T-helper 22 cell (primary cell): ENCODE measurements around the gene BICDL1.

Experiments
- DNase-seq: peaks from one replicate; pipeline ENCODE4 v3.0.0-alpha.2; 2020; ENCODE audit warnings: low read depth

Gene BICDL1

DNA sequence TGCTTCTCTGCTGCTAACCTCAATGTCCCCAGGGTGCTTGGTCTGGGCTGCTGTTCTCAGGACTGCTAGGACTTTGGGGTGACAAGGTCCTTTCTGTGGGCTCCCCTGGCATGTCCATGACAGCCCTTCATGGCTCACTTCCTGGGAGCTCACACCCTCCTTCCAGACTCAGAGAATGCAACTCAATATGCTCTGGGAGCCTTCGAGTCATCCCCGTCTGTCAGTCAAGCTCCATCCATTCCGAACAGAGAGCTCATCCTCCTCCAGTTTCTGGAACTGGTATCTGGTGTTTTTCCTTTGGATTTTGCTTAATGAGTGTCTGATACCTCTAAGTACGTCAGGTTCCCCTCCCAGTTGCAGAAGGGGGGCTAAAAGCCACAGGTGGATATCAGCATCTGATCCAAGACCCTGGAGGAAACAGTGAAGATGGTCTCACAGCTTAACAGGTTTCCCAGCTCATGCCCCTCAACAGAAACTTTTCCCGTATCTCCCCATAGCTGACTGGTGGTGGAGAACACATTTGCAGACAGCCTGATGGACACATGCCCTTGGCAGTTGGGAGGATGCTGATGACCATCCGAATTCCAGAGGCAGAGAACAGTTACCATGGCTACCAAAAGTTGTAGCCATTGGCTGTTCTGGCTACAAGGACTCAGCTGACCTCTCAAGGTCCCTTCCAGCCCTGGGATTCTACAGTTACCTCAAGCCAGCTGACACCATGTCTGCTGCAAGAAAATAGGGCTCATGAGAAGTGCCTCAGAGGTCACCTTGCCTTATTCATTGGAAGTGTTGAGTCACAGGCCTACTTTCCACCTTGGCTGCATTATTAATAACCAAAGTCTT lies 137.0 kb downstream of the BICDL1 start:
- DNase-seq: no peak

GRCh38 chr12:120126635-120127005 lies 137.6 kb downstream of the BICDL1 start:
- DNase-seq: no peak

- DNase-seq: no peak
Measured at GRCh38 chr12:120130011-120130410, 141.0 kb downstream of the BICDL1 start.

- no peak for DNase-seq
Measured at GRCh38 chr12:120131116-120131515, 142.1 kb downstream of the BICDL1 start.

DNA sequence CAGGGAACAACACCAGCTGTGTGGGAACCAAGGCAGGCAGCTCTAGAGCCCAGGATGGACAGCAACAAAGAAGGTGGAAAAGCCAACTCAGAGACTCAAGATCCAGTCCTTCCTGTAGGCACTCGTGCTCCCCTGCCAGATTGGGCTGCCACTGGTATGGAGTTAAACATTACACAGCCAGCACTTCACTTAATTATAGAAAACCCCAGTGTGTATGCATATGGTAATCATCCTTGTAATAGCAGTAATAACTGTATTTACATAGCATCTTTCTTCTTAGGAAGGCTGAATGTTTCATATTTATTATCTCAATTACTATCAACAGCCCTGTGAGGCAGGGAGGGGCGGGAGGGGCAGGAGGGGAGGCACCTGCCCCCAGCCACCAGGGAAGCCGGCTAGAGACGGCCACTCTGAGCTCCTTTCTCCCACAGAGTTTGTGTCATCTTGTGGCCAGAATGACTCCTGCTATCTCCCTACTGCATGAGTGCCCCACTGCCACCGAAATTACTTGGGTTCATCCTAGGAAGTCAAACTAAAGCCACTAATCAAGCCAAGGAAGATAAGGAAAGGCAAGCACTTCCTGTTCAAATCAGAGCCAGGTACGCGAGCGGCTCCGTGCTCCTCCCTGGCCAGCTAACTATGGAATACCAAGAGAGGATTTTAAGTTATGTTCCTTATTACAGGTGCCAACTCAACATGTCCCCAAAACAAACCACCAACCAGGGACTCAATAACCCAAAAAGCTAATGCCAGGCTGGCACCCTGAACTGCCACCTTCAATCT lies 143.2 kb downstream of the BICDL1 start:
- DNase-seq: no peak

- no peak for DNase-seq
Measured at GRCh38 chr12:120132863-120133385, 143.9 kb downstream of the BICDL1 start.

DNA sequence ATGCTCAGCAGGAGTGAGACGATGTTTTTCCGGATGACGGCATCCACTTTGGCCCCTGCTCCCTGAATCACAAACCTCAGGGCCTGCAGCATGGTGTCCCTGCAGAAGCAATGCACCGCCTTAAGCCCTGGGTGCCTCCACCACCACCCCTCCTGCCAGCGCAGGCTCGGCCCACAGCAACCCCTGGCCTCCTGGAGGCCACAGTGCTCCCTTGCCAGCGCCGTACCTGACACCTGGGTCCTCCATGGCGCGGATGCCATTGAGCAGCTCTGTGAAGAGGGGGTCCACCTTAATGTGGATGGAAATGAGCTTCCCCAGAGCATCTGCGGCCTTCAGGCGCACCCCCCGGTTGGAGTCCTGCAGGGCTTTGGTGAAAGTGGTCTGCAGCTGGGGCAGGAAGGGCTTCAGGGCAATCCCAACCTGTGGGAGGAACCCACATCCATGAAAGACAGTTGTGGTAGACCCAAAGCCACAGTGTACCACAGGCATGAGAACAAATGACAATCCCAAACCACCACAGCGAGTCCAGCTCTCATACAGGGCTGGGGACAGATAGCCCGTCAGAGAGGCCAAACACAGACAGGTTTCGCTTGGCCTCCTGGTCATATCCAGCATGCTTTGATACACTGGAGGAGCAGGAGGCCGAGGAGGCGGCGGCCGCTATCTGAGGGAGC lies 145.4 kb downstream of the BICDL1 start:
- DNase-seq: no peak

- no peak for DNase-seq
Measured at GRCh38 chr12:120136093-120136770, 147.2 kb downstream of the BICDL1 start.

DNA sequence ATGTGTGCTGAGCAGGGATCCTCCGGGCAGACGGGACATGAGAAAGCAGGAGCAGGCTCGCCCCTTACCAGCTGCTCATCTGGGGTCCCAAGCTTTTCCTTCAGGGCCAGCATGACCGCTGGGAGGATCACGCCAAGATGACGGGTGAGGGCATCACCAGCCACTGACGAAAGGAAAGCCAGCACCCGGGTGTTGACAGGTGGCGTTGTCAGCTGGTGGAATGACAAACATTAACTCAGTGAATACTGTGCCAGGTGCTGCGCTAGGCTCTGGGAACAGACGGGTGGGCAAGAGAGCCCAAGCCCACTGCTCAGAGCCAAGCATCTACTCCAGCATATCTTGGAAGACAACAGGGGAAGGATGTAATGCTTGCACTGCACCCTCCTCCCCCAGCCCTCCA lies 148.8 kb downstream of the BICDL1 start:
- no peak for DNase-seq

DNA sequence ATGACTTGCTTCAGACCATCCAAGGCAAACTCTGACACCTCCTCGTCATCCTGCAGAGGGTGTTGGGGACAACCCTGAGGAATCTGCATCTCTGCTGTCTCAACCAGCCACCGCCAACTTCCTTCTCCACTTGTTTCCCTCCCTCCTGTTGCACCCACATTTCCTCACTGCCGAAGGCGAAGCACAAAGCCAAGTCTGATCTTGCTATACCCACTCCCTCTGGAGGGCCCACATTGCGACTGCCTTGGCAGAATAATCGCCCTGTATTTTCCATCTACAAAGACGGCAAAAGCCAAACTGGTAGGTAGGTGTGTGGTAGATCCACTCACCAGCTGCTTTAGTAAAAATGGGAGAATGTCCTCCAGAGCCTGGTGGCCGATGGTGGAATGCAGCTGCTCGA lies 149.3 kb downstream of the BICDL1 start:
- no peak for DNase-seq

- no peak for DNase-seq
Measured at GRCh38 chr12:120139958-120140357, 150.9 kb downstream of the BICDL1 start.

- DNase-seq: no peak
Measured at GRCh38 chr12:120140603-120141002, 151.6 kb downstream of the BICDL1 start.

DNA sequence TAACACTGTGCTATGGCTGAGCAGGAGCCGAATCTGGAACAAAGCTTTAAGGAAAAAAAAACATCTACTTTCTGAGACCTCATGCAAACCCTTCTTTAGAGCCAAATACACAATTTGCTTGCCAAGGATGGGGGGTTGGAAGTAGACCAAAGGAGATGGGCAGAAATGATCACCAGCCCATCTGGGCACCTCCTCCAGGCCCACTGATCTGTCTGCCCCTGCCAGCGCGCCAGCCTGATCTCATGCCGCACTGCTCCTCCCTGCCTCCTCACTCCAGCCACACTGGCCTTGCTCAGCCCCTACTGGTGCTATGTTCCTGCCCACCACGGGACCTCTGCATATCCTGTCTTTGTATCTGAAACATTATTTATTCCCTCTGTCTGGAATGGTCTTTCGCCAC lies 152.3 kb downstream of the BICDL1 start:
- no peak for DNase-seq

- no peak for DNase-seq
Measured at GRCh38 chr12:120142231-120142877, 153.3 kb downstream of the BICDL1 start.
